HG03108 (cell line): ENCODE measurements around the gene ASTN2.
A peak's percentile ranks its signal among the peaks of the same experiment; 100 is the strongest.

Source experiments
- ATAC-seq: cut with Tn5 transposase; IDR thresholded peaks from one replicate; pipeline ENCODE4 v1.9.1; 2021; ENCODE audit warnings: moderate library complexity; ENCODE audit not compliant: unreplicated experiment

The ASTN2 gene

DNA sequence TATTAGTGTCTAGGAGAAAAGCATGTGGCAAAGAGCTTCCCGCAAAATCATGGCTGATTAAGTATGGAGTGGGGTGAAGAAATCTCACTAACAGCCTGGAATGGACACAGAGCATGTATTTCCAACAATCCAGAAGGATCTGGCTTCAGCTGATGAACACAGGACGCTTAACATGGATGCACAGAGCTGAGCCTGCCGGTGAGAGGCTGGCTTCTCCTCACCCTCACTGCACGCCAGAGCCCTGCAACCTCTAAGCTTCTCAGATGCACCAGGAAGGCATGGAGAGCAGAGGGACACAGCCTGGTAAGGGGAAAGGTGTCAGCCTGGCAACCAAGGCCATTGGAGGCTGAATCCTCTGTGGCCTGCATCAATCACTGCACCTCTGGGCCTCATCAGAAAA, 429.3 kb downstream of the ASTN2 start:
- ATAC-seq: no peak

DNA sequence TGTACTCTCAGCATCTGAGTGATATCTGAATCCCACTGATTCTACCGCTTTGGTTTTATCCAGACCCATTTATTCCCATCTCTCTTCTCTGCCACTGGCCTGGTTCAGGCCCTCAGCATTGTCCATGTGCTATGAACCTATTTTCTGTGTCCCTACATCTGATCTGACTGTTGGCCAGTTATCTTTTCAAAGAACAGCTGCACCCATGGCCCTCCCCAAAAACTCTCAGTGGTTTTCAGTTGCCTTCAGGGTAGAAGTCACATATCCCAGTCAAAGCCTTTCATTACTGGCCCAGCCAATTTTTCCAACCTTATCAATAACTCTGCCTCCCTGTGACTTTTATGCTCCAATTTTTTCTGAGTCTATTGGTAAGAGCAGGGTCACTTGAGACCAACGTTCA, 430.7 kb downstream of the ASTN2 start:
- ATAC-seq: no peak

DNA sequence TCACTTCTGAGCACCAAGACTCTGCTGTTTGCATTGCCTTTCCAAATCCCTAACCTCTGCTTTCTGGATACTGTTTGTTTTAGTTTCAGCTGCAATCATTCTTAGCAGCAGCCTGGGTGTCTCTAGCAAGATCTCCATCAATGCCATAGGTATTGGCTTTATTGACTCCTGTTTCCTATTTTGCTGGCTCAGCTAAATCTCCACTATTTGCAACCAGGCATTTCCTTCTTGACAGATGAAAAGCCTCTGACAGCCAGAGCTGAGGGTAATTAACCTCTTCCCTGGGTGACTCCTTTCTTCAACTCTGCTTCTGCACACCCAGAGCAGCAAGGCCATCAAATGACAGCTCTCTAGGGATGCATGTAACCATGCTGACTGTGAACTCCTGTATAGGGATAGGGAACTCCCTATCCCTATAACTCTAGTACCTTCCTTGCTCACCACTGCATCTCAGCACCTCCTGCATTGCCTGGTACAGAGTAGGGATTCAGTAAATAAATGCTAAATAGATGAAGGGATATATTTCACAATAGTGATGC, 434.2 kb downstream of the ASTN2 start:
- no peak for ATAC-seq

DNA sequence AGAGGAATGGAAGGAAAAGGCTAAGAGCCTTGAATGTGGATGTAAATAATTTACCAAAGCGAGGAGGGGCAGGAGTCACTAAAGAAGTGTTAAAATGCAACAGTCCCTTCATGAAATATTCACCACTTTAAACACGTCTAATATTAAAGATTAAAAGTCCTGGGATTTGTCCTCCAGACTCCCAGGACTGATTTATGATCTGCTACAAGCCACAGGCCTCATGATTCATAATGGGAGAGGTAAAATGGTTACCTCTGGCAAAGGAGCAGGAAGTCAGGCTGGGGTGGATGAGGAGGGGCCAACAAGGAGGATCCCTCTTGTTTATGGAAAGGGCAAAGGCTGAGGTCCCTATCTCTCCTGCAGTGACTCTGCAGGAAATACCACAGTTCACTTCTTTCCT, 435.4 kb downstream of the ASTN2 start:
- no peak for ATAC-seq

DNA sequence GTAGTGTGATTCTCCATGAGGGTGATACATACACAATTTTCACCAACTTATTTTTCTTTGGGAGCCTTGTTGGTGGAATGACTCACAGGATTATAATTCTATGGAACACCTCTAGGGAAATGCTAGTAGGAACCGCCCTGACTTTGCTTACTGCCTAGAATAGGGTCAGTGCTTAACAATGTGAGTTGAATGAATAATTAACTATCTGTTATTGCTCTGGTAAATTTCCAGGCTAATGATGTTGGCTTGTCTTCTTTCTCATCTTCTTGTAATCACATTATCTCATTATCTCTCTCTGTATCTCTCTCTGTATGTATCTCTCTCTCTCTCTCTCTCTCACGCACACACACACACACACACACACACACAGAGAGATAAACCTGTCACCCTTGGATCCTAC, 436.7 kb downstream of the ASTN2 start:
- ATAC-seq: no peak

DNA sequence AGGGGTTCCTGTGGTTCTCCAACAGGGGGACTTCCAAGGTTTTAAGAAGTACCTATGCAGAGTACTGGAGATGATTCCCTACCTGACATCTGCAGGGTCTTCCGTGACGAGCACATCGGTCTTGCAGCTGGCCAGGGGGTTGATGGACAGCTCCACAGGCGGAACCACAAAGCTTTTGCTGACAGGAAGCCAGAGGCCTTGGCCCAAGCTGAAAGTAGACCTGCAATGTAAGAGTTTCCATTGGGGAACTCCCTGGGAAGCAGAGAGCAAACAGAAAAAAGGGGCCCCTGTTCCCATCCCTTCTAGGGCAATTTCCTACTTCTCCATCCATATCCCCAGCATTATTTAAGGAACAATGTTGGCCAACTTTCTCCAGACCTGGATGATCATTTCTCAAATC, 439.7 kb downstream of the ASTN2 start:
- no peak for ATAC-seq

DNA sequence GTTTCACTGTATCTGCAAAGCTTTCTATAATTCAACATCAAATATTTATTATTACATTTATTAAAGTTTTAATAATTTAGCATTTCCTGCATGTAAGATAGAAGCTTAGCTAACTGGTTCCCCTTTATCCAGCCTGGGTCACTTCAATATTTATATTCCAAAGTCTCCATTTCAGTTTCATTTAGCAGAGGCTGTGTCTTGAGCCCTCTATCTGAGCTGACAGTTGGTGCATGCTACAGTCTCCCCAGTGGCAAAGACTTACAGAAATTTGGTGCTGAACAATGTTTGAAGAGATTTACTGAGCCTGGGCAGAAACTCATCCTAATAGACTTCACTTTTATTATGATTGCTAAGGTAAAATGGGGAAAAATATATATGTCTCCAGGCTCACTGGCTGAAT, 448.7 kb downstream of the ASTN2 start:
- ATAC-seq: no peak

DNA sequence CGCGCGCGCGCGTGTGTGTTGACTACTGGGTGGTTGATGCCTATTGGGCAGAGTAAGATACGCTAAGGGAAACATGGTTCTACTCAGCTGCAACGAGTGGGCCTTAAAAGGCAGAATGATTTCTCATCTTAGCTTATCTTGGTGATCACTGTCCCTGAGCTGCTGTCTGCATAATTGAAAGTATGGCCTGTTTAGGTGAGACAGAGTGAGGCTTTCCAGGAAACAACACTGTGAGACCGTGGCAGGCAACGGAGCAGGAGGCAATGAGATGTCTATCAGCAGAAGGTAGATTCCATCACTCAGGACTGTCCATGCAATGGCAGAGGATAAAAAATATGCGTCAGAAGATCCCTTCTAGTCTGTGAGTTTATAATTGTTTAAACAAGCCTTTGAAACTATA, 450.6 kb downstream of the ASTN2 start:
- ATAC-seq: no peak

DNA sequence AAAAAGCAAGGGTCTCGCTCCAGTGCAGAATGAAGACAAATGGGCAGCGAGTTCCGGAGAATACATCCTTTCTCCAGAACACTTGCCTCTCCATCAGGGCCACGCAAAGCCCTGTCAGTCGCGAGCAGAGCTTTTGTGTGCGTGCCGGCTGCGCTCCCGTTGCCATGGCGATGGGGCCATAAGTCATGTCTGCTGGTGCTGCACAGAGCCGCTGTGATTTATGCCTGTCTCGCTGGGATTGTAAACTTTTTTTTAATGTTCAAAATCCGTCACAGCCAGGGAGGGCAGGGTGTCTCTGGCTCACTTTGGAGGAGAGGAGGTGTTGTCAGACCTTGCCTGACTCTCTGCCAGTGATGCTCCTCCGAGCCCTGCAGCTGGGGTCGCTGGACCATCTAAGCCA, 455.0 kb downstream of the ASTN2 start:
- no peak for ATAC-seq

DNA sequence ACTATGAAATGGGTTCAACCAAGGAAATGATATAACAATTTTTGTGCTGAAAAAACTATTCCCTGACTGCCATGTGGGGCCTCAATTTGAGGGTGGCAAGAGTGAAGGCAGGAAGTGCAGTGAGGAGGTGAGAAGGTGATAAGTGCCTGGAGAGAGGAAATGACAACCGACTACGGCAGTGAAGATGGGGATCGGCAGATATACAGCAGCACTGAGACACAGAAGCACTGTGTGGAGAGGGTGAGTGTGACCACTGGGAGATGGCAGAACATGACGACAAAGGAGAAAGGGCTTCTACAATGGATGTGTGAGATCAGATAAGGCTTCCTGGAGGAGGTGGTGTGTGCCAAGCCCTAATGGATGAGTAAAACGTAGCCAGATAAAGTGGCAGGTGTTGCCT, 456.0 kb downstream of the ASTN2 start:
- ATAC-seq: no peak

DNA sequence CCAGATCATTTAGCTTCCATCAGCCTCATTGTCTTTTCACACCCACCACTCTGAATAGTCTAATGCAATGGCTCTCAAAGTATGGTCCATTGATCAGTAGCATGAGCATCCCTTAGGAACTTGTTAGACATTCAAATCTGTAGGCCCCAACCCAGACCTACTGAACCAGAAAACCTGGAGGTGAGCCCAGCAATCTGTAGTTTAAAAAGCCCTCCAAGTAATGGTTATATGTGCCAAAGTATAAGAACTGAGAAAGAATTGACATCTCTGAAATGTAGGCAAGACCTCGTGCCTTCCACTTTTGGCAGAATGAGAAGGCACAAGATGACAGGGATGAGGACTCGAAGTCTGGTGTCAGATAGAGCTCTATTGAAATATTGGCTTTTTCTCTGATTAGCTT, 460.1 kb downstream of the ASTN2 start:
- ATAC-seq: no peak

DNA sequence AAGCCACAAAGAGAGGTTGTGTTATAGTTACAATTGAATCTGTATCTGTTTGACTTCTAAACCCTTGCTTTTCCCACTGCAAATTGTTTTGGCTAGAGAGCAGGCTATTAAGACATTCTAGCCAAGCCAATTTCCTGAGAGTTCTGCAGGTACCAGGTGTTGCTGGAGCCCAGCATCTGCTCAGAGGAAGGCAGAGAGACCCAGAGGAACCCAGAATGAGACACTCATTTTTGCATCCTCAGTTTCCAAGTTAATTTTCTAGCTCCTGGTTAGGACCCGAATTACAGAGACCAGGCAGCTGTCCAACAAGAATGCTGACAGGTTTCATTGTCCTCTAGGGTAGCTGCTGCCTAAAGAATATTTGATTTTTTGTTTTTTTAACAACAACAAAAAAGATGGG, 461.6 kb downstream of the ASTN2 start:
- no peak for ATAC-seq

DNA sequence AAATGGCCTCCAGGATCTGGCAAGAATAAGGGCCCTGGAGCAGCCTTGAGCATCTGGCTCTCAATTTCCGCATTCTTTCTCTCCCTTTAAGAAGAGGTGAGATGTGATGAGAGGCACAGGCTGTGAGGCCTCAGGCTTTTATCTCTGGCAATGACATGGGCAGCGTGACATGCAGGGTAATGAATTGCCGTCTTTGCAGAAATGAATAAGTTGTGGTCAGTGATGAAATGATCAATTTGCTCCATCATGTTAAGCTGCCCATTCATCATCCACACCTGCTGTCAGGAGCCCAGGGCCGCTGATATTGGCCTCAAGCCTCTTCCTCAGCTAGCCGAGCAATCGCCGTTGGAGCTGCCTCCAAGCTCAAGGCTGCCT, 462.4 kb downstream of the ASTN2 start:
- ATAC-seq: no peak

DNA sequence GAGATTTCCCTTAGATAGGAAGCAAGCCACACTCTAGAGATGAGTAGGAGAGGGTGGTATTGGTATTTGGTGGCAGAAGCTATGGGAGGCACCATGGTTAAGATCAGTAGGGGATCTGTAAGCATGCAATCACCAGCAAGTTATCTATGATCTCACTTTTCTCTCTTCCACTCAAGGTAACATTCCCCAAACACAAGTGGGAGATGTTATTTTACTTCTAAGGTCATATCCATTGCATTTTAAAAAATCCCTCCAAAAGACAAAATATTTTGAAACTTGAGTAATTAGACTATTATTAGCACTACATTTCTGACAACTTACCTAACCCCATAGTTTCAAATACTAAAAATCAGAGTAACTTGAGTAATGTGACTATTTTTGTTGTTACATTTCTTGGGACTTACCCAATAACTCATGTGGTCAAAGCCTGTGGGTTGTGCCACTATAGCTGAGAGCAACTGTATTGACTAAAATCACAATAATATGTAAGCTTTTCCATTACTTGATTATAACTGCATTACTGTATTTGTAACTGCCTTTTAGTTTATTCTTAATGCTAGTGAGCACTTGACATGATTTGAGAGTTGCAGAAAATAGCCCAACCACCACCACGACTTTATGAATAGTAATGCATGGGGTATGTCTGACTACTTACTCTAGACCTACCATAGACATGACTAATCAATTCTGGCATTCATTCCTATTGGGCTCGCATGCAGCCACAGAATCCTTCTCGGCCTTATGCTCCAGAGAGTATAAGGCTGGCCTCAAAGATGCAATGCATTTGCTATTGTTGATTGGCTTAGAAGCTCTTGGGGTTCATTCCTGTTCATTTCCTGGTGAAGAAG, 463.0 kb downstream of the ASTN2 start:
- ATAC-seq: peak; percentile 80

DNA sequence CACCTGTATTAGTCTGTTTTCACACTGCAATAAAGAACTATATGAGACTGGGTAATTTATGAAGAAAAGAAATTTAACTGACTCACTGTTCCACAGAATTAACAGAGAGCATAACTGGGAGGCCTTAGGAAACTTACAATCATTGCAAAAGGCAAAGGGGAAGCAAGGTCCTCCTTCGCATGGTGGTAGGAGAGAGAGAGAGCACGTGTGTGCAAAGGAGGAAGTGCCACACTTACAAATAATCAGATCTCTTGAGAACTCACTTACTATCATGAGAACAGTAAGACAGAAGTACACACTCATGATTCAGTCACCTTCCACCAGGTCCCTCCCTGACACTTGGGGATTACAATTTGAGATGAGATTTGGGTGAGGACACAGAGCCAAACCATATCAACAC, 469.0 kb downstream of the ASTN2 start:
- ATAC-seq: no peak

DNA sequence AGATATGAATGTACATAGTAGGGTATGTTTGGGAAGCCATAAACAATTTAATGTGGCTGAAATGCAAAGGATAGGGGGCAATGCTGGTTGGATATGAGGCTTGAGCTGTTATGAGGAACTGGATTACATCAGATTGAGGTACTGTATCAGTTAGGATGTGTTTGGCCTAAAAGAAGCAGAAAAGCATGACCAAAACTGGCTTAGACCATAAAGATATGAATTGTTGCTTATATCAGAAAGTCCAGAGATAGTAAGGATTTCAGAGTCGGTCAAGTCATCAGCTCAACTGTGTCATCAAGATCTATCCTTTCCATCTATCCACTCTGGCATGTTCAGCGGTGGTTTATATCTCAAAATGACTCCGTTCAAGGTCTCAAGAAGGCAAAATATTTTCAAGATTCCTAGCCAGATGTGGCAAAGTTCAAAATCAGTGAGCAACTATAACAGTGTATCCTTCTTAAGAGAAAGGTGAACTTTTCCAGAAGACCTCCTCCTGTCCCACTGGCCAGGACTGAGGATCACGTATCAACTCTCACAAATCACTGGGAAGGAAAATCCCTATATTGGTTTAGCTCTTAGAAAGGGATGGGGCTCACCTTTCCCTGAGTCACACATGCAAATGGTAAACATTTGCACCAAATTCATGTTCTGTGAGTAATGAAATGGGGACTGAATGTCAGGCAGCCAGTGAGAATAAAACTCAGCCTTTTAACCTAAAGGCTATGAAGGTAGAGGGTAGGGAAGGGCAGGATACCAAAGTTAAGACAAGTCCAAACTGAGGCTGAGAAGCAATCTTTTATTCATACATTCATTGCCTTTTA, 469.9 kb downstream of the ASTN2 start:
- no peak for ATAC-seq

DNA sequence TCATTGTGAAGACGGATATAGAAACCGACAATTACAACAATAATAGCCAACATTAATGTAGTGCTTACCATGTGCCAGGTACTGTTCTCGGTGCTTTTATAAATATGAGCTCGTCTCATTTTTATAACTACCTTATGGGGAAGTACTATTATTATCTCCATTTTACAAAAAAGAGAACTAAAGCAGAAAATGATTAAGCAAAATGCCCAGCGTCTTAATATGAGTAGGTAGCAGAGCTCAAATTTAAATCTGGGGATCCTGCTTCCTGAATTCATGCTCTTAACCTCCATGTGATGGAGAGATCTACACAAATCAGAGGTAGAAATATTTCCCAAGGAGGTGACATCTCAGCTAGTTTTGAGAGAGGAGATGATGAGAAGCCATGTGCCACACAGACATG, 470.9 kb downstream of the ASTN2 start:
- ATAC-seq: no peak

DNA sequence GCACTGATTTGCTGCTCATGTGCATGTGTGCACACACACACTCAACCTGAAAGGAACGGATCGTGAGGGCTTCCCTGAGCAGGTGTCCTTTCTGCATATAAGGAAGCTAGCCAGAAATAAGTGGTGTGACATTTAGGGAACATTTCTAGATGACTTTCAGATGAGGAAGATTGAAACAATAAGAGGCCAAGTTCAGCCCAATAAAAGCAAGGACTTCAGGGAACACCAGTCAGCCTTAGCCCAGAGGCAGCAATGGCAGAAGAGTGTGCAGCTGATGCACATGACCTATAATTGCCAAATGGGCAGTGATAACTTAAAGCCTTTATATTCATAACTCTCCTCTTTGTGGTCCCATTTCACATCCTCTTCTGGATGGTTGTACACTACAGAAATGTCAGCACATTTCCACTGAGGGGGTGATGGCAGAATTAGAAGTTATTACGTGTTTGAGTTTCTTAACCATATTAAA, 472.2 kb downstream of the ASTN2 start:
- no peak for ATAC-seq

DNA sequence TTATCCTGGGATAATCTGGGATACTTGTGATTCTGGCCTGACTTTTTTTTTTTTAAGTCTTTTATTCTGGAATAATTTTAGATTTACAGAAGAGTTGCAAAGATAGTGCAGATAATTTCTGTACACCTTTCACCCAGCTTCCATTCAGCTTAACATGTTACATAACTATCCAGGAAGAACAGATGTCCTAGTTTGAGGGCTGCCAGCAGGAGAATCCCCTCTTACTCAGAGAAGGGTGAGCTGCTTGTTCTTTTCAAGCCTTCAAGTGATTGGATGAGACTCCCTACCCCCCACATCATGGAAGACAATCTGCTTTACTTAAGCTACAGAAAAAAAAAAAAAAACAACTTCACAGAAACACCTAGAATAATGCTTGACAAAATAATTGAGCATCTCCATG, 473.6 kb downstream of the ASTN2 start:
- no peak for ATAC-seq

DNA sequence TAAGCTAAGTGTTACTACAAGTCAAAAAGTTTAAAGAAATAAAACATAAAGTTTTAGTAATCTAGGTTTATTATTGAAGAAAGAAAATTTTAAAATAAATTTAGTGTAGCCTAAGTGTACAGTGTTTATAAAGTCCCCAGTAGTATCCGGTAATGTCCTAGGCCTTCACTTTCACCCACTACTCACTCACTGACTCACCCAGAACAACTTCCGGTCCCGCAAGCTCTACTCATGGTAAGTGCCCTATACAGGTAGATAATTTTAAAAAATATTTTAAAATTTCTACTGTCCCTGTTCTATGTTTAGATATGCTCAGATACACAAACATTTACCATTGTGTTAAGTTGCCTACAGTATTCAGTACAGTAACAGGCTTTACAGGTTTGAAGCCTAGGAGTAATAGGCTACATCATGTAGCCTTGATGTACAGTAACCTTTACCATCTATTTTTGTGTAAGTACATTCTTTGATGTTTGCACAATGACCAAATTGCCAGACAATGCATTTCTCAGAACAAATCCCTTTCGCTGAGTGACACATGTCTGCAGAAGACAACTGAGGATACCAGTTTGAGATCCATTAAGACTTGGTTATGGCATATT, 474.1 kb downstream of the ASTN2 start:
- no peak for ATAC-seq

DNA sequence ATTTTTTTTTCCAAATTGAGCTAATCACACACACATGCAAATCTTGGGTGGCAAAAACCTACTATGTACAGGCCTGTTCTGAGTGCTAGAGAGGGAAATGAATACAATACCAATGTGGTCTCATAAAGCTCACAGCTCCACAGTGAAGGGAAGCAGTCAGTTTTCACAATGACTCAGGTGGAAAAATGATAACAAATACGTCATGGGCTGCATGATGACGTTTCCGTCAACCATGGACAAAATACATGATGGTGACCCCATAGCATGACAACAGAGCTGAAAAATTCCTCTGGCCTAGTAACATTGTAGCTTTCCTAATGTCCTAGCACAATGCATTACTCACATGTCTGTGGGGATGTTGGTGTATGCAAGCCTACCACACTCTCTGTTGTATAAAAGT, 475.2 kb downstream of the ASTN2 start:
- no peak for ATAC-seq

DNA sequence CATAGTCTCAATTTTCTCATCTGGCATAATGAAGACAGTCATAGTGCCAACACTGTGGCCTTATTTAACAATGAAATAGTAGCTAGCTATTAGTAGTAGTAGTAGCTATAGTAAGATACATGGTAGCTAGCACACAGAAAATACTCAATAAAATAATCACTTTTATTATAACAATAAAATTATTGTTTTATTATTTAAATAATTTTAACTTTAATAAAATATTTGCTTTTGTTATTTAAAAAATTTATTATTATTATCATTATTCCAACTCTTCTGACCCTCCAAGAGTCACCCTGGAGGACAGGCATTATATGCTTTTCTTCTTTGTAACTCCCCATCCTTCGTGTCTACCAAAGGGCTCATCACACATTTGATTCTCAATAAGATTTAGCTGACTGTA, 475.7 kb downstream of the ASTN2 start:
- ATAC-seq: no peak
